GM12878 (cell line): ENCODE measurements around the gene NUMBL. TPM values are rescaled to one million over a fixed set of nuclear protein-coding genes. Genes with fewer than 3 reads are reported as not detected.

Experiments
- ATAC-seq: fragments of 200-7000 bp; cut with Tn5 transposase; 3 replicates; pipeline ENCODE4 v1.9.1; 2020; ENCODE audit warnings: mild to moderate bottlenecking, moderate library complexity
- BruUV-seq: library from RNA; stranded (reverse); fragments of 400-500 nt; replicated peaks from 2 replicates; lab custom pipeline; 2021; lab: Mats Ljungman, UMichigan
- CTCF ChIA-PET: fragments of 300-600 bp; sonication (Branson Sonifier 250); formaldehyde crosslinking; extraction: SDS; loops from one replicate; lab custom pipeline; 2021; ENCODE audit warnings: inconsistent platforms; lab: Yijun Ruan, JAX
- POLR2A ChIA-PET: fragments of 350-600 bp; formaldehyde crosslinking; extraction: SDS; loops from one replicate; lab custom pipeline; 2021; ENCODE audit warnings: inconsistent platforms; lab: Charles Lee
- RAD21 ChIA-PET: fragments of 300-600 bp; sonication (Branson Sonifier 250); formaldehyde crosslinking; loops from one replicate; lab custom pipeline; 2023; ENCODE audit warnings: antibody characterized with exemption; ENCODE audit not compliant: unreplicated experiment; lab: Charles Lee
- SMC1A ChIA-PET: fragments of 300-600 bp; sonication (Branson Sonifier 250); formaldehyde crosslinking; loops from one replicate; lab custom pipeline; 2023; ENCODE audit not compliant: unreplicated experiment, uncharacterized antibody; lab: Charles Lee
- DNase-seq: peaks from one replicate; pipeline ENCODE4 v3.0.0-alpha.2; 2011; ENCODE audit warnings: low read depth, low spot score
- FAIRE-seq: peaks from 3 replicates; lab custom pipeline; 2011; peaks lifted over from hg19 to GRCh38; lab: Jason Lieb, UNC
- H2AFZ ChIP-seq: 2 replicates; pipeline ENCODE4 v1.6.0; 2011; ENCODE audit warnings: low read depth, low read length, control low read depth; ENCODE audit not compliant: control insufficient read depth
- H3K27ac ChIP-seq: 2 replicates; pipeline ENCODE4 v1.5.1; 2011; ENCODE audit warnings: control low read depth; ENCODE audit not compliant: control insufficient read depth, insufficient read depth
- H3K27me3 ChIP-seq, 2 experiments: replicated peaks in 1 of 2; 2 replicates each; pipeline versions ENCODE4 v1.6.0 to v1.6.1; 2011; ENCODE audit warnings: low read length in 1 of 2; ENCODE audit not compliant: control insufficient read depth in 2 of 2, insufficient read depth in 2 of 2
- H3K36me3 ChIP-seq, 2 experiments: 2 replicates each; pipeline ENCODE4 v1.5.1; 2011; ENCODE audit warnings: low read length in 1 of 2; ENCODE audit not compliant: control insufficient read depth in 2 of 2, insufficient read depth in 2 of 2
- H3K4me1 ChIP-seq: 2 replicates; pipeline ENCODE4 v1.6.1; 2011; ENCODE audit warnings: mild to moderate bottlenecking, low read length, moderate library complexity, mixed read lengths; ENCODE audit not compliant: control insufficient read depth, insufficient read depth
- H3K4me2 ChIP-seq: 2 replicates; pipeline ENCODE4 v1.6.0; 2011; ENCODE audit warnings: control low read depth; ENCODE audit not compliant: control insufficient read depth, insufficient read depth
- H3K4me3 ChIP-seq: fragments of 200-600 bp; sonication (generic); 2 replicates; pipeline ENCODE4 v1.5.1; 2016
- H3K79me2 ChIP-seq: 2 replicates; pipeline ENCODE4 v1.6.0; 2011; ENCODE audit warnings: low read length; ENCODE audit not compliant: control insufficient read depth, insufficient read depth
- H3K9ac ChIP-seq: 2 replicates; pipeline ENCODE4 v1.8.0; 2011; ENCODE audit warnings: low read length, control low read depth, mixed read lengths; ENCODE audit not compliant: control insufficient read depth, insufficient read depth
- H3K9me3 ChIP-seq: replicated peaks from 3 replicates; pipeline ENCODE4 v1.5.1; 2011; ENCODE audit warnings: mild to moderate bottlenecking, low read length; ENCODE audit not compliant: control insufficient read depth, insufficient read depth
- H4K20me1 ChIP-seq: 2 replicates; pipeline ENCODE4 v1.6.0; 2011; ENCODE audit not compliant: control insufficient read depth, insufficient read depth
- BCLAF1 ChIP-seq: fragments of 450-650 bp; IDR thresholded peaks from 2 replicates; pipeline ENCODE4 v1.6.1; 2017; ENCODE audit warnings: antibody characterized with exemption, mild to moderate bottlenecking, moderate library complexity
- CBFB ChIP-seq: IDR thresholded peaks from 2 replicates; pipeline ENCODE4 v1.6.1; 2016; ENCODE audit warnings: antibody characterized with exemption, low read depth
- CHD4 ChIP-seq: fragments of 200-600 bp; sonication (generic); IDR thresholded peaks from 2 replicates; pipeline ENCODE4 v1.6.1; 2016; ENCODE audit warnings: mild to moderate bottlenecking
- E2F8 ChIP-seq: fragments of 450-650 bp; IDR thresholded peaks from 2 replicates; pipeline ENCODE4 v1.6.1; 2018; ENCODE audit warnings: mild to moderate bottlenecking, low read depth, moderate library complexity; ENCODE audit not compliant: partially characterized antibody
- EED ChIP-seq: sonication (generic); IDR thresholded peaks from 2 replicates; pipeline ENCODE4 v1.6.1; 2016; ENCODE audit warnings: antibody characterized with exemption, low read depth
- GABPA ChIP-seq: IDR thresholded peaks from 2 replicates; pipeline ENCODE4 v1.6.1; 2014; ENCODE audit warnings: antibody characterized with exemption, low read depth, mild to moderate bottlenecking, inconsistent platforms
- MEF2A ChIP-seq: IDR thresholded peaks from 2 replicates; pipeline ENCODE4 v1.6.1; 2011; ENCODE audit warnings: low read depth, mild to moderate bottlenecking, low read length, moderate library complexity; ENCODE audit not compliant: insufficient read depth
- MEF2B ChIP-seq: fragments of 450-650 bp; IDR thresholded peaks from 2 replicates; pipeline ENCODE4 v1.6.1; 2018; ENCODE audit warnings: mild to moderate bottlenecking, moderate library complexity; ENCODE audit not compliant: partially characterized antibody, poor library complexity, severe bottlenecking
- MYC ChIP-seq: IDR thresholded peaks from 2 replicates; pipeline ENCODE4 v1.6.1; 2011; ENCODE audit warnings: mild to moderate bottlenecking, low read length, moderate library complexity, inconsistent platforms; ENCODE audit not compliant: insufficient read depth, insufficient replicate concordance, insufficient read length, severe bottlenecking
- PRDM15 ChIP-seq: fragments of 450-650 bp; formaldehyde crosslinking; IDR thresholded peaks from 2 replicates; pipeline ENCODE4 v1.4.0; 2020; ENCODE audit warnings: mild to moderate bottlenecking, moderate library complexity
- STAT3 ChIP-seq: IDR thresholded peaks from 2 replicates; pipeline ENCODE4 v1.6.1; 2011; ENCODE audit warnings: low read depth, low read length, improper control_type of control experiment
- SUZ12 ChIP-seq: fragments of 200-600 bp; sonication (generic); IDR thresholded peaks from one replicate; pipeline ENCODE4 v1.6.1; 2018; ENCODE audit warnings: antibody characterized with exemption, mild to moderate bottlenecking; ENCODE audit not compliant: unreplicated experiment
- ZNF24 ChIP-seq: fragments of 450-650 bp; IDR thresholded peaks from 2 replicates; pipeline ENCODE4 v1.6.1; 2017; ENCODE audit warnings: antibody characterized with exemption, mild to moderate bottlenecking
- ZNF384 ChIP-seq: IDR thresholded peaks from 2 replicates; pipeline ENCODE4 v1.6.1; 2012; ENCODE audit warnings: low read depth, mild to moderate bottlenecking, low read length, improper control_type of control experiment, borderline replicate concordance
- WGBS: methylation state at CpG from one replicate; pipeline ENCODE4 v1.1.6; 2016; ENCODE audit warnings: low lambda C conversion rate; ENCODE audit not compliant: insufficient replicate concordance, insufficient coverage; ENCODE audit errors: missing lambda C conversion rate; 5-methylcytosine and 5-hydroxymethylcytosine counted together
- in situ Hi-C: fragments of 300-500 bp; cut with MboI; formaldehyde crosslinking; loops from 9 replicates; pipeline ENCODE4 v1.14.3; 2018; ENCODE audit warnings: mixed read lengths
- intact Hi-C: fragments of 100-400 bp; cut with micrococcal nuclease; formaldehyde crosslinking; loops from one replicate; pipeline ENCODE4 v1.14.2; 2022; ENCODE audit not compliant: unreplicated experiment
- polyA plus RNA-seq, 11 experiments: library from polyadenylated mRNA; depleted of rRNA in 4 of 11; unstranded in 6 of 11; stranded (reverse) in 5 of 11; fragments of >200 nt; fragmentation: Nextera tagmentation in 4 of 11; fragmentation: Illumina TruSeq in 1 of 11; extraction: Ambion mirVana in 4 of 11; extraction: Trizol in 1 of 11; gene quantifications; 1 replicate in 1 of 11; 2 replicates in 10 of 11; pipeline versions ENCODE4 v1.2.1 to v1.2.3, GENCODE V29; 2011 to 2016; ENCODE audit warnings: inconsistent platforms in 2 of 11, missing spikeins in 2 of 11, low read depth in 1 of 11
- total RNA-seq, 4 experiments: library from RNA; depleted of rRNA in 3 of 4; stranded (reverse); fragments of >200 nt in 3 of 4; fragmentation: Illumina TruSeq in 1 of 4; extraction: Trizol in 1 of 4; gene quantifications; 2 replicates each; pipeline versions ENCODE4 v1.2.1 to v1.2.3, GENCODE V29; 2013 to 2021

Gene NUMBL
- total and polyA plus RNA-seq, 10 of the 15 experiments (the other 5 are each of a cell fraction or from before 2014, with no cell fraction given) = 0.16 to 9.4 (median 1.9) TPM

DNA sequence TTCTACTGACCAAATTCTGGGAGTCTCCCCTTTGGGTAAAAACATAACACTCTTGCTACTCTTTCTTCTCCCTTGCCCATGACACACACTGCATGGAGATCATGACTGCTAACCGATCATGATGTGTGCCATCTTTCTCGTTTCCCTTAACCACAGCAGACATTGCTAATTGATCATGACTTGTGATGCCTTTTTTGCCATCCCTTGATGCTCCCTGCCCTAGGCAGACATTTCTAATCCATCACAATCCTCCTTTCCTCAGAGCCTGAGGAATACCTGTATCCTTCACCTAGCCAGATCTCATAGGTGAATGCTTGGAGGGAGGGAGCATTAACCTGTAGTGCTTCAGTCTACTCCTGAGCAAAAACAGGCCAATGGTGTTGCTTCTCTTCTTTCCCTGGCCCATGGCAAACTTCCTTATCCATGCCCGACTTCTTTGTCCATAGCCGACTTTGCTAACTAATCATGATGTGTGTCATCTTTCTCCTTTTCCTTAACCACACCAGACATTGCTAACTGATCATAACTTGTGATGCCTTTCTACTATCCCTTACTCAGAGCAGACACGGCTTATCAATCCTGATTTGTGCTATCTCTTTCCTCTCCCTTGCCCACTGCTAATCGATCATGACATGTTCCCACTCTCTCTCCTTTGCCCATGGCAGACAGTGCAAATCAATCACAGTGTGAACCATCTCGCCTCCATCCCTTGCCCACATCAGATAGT is 17.7 kb downstream of the NUMBL start:
- Histone ChIP-seq H3K9me3 (peaks cover 5% of the 10 kb centered on the region; the same call in 2 of the 3 replicates), H3K9ac (no peak overlapping the region), H3K4me1 (no peaks in the 10 kb centered on the region), H3K4me3 (no peak overlapping the region), H2AFZ (no peak overlapping the region), H3K27ac (no peak overlapping the region), H3K27me3 (no peaks in the 10 kb centered on the region), H3K4me2 (no peak overlapping the region), H3K36me3 (peaks cover 2 to 8% of the 10 kb centered on the region in 2 experiments; a peak in 2 of 4 replicates), H3K79me2 (no peaks in the 10 kb centered on the region), H4K20me1 (no peaks in the 10 kb centered on the region)
- ATAC-seq (no peak), DNase-seq (no peak), FAIRE-seq (no peak)
- in situ Hi-C loops = no loop called here
- WGBS = 76% methylated on average over 7 of the region's 7 CpGs
- ChIA-PET POLR2A (no interaction called here), RAD21 (no interaction called here), SMC1A (no interaction called here), CTCF (no interaction called here)
- BruUV-seq = no TSS peak
- intact Hi-C loops = no loop called here
- TF ChIP-seq EED (no peak), MYC (no peak), BCLAF1 (no peak), CBFB (no peak), E2F8 (no peak), CHD4 (no peak), ZNF384 (no peak), MEF2A (no peak), MEF2B (no peak), ZNF24 (no peak), SUZ12 (no peak), PRDM15 (CRISPR knock-in tag) (no peak), STAT3 (no peak), GABPA (no peak)
